LoVo (cell line): ENCODE data around the gene CLCN7.
"Not testable (repeated sequence)": the region's sequence is repeated elsewhere in the genome, so short reads cannot be mapped to it uniquely, and the experiment has no call there.

Experiments used
- DNase-seq: peaks from one replicate; pipeline ENCODE4 v3.0.0-alpha.2; 2016; ENCODE audit warnings: low spot score

The CLCN7 gene

GRCh38 chr16:1487395-1488053 is 12.7 kb upstream of the CLCN7 start:
- no peak for DNase-seq

- no peak for DNase-seq
These were observed 11.9 kb upstream of the CLCN7 start for GRCh38 chr16:1486551-1487390.

- no peak for DNase-seq
These were observed 11.1 kb upstream of the CLCN7 start for GRCh38 chr16:1485847-1486496.

GRCh38 chr16:1481906-1482835 is 7.3 kb upstream of the CLCN7 start:
- DNase-seq: no peak

GRCh38 chr16:1478937-1479336 is 4.1 kb upstream of the CLCN7 start:
- not testable (repeated sequence) for DNase-seq

- DNase-seq: no peak
These were observed 2.2 kb upstream of the CLCN7 start for GRCh38 chr16:1477033-1477432.

- no peak for DNase-seq
These were observed 805 bp upstream of the CLCN7 start for GRCh38 chr16:1475552-1476114.

GRCh38 chr16:1474082-1474795 is 589 bp downstream of the CLCN7 start:
- DNase-seq: no peak

- DNase-seq: no peak
These were observed 1.9 kb downstream of the CLCN7 start for GRCh38 chr16:1472974-1473373.

GRCh38 chr16:1471569-1472194 is 3.1 kb downstream of the CLCN7 start:
- DNase-seq: no peak

- DNase-seq: no peak
These were observed 4.2 kb downstream of the CLCN7 start for GRCh38 chr16:1470481-1471251.

GRCh38 chr16:1469693-1470201 is 5.1 kb downstream of the CLCN7 start:
- DNase-seq: no peak

GRCh38 chr16:1469141-1469540 is 5.7 kb downstream of the CLCN7 start:
- not testable (repeated sequence) for DNase-seq

- no peak for DNase-seq
These were observed 6.4 kb downstream of the CLCN7 start for GRCh38 chr16:1468426-1468810.

GRCh38 chr16:1466968-1467521 is 7.8 kb downstream of the CLCN7 start:
- no peak for DNase-seq

GRCh38 chr16:1466054-1466453 is 8.8 kb downstream of the CLCN7 start:
- DNase-seq: no peak

- DNase-seq: no peak
These were observed 9.3 kb downstream of the CLCN7 start for GRCh38 chr16:1465567-1465915.

- DNase-seq: no peak
These were observed 9.8 kb downstream of the CLCN7 start for GRCh38 chr16:1464894-1465566.
